ENCODE measurements around the gene TMEM256. TPM values are rescaled to one million over a fixed set of nuclear protein-coding genes. Genes with fewer than 3 reads are reported as not detected.

Gene TMEM256
- total and polyA plus RNA-seq, 2 of the 8 experiments (the other 6 are each of a cell fraction or from before 2014, with no cell fraction given): 97.0 to 350 TPM

DNA sequence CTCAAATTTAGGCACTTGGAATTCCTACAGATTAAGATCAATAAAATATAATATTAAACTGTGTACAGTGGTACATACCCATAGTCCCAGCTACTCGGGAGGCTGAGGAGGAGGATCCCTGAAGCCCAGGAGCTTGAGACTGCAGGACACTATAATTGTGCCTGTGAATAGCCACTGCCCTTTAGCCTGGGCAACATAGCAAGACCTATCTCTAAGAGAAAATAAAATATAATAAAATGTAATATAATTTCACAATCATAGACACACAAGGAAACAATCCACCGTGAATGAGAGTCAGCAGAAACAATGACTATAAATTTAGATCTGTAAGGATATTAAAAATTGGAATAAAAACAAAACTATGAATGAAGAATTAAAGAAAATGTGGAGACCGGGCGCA is 33.0 kb downstream of the TMEM256 start:
- H3K4me1 ChIP-seq (replicated peaks in 1 of 4; ENCODE audit: control insufficient read depth in 3 of 4, insufficient read depth in 4 of 4, low read length in 3 of 4): peaks cover 0 to 11% (median 4%) of the 10 kb centered on the region in 4 experiments; a peak in 5 of 7 replicates
- no peak overlapping the region for H2BK15ac ChIP-seq (ENCODE audit: low read length)
- no peaks in the 10 kb centered on the region for H3K27me3 ChIP-seq (replicated peaks in 1 of 4; ENCODE audit: control insufficient read depth in 3 of 4, extremely low read depth in 1 of 4, insufficient read depth in 3 of 4, low read length in 3 of 4)
- POLR2A ChIA-PET (ENCODE audit: partially characterized antibody): interaction anchor here (1.1 kb wide), 2 partner anchors 10 to 12 kb away, joined by 3 to 4 read pairs; no protein-coding TSS in a partner anchor
- no peak overlapping the region for H3K4me3 ChIP-seq (ENCODE audit: extremely low read depth in 1 of 4, insufficient read depth in 2 of 4, low read depth in 3 of 4, low read length in 4 of 4)
- no peak overlapping the region for H4K91ac ChIP-seq (replicated peaks; ENCODE audit: insufficient read length, low read length)
- no peak overlapping the region for H4K5ac ChIP-seq (ENCODE audit: insufficient read length, low read depth, low read length)
- H2BK120ac ChIP-seq (replicated peaks; ENCODE audit: low read depth, low read length): no peak overlapping the region
- FAIRE-seq (no peak), DNase-seq (ENCODE audit: low read depth in 1 of 2, low spot score in 2 of 2) (no peak)
- H3K4me2 ChIP-seq (ENCODE audit: insufficient read depth in 1 of 2, low read depth in 2 of 2, low read length in 2 of 2): no peak overlapping the region
- no peak overlapping the region for H2BK12ac ChIP-seq (ENCODE audit: low read depth, low read length)
- no peaks in the 10 kb centered on the region for H3K36me3 ChIP-seq (ENCODE audit: control insufficient read depth in 2 of 4, insufficient read depth in 4 of 4, low read length in 3 of 4)
- H3K56ac ChIP-seq (replicated peaks; ENCODE audit: insufficient read length, low read depth, low read length): no peak overlapping the region
- H3K79me1 ChIP-seq (ENCODE audit: low read depth, low read length): no peaks in the 10 kb centered on the region
- H3K4ac ChIP-seq (replicated peaks; ENCODE audit: insufficient read length, low read depth, low read length): no peak overlapping the region
- H3K27ac ChIP-seq (ENCODE audit: low read depth, low read length): no peak overlapping the region
- no peak overlapping the region for H2AK5ac ChIP-seq (ENCODE audit: low read depth, low read length)
- H3K18ac ChIP-seq (ENCODE audit: extremely low read depth, low read length): no peak overlapping the region
- H4K8ac ChIP-seq (ENCODE audit: extremely low read depth, insufficient read depth, low read length): no peak overlapping the region
- 92% methylated on average over 4 of the region's 4 CpGs; no CpG with 5 or more reads in 1 of the 2 experiments for WGBS, 2 experiments (ENCODE audit: extremely low coverage in 1 of 2, insufficient coverage in 1 of 2, insufficient read length in 1 of 2, insufficient replicate concordance in 2 of 2, low coverage in 1 of 2, low lambda C conversion rate in 2 of 2, missing lambda C conversion rate in 1 of 2)
- CTCF ChIA-PET (ENCODE audit: partially characterized antibody): interaction anchor here (0.7 to 2.5 kb wide), 8 partner anchors 10 to 190 kb away, joined by 3 to 9 read pairs (median 4); no protein-coding TSS in a partner anchor
- H4K20me1 ChIP-seq (replicated peaks in 1 of 2; ENCODE audit: control insufficient read depth in 1 of 2, insufficient read depth in 2 of 2, low read length in 2 of 2): no peaks in the 10 kb centered on the region
- no peaks in the 10 kb centered on the region for H3K9me3 ChIP-seq (ENCODE audit: insufficient read depth in 2 of 2, low read depth in 1 of 2, low read length in 1 of 2)
- no peaks in the 10 kb centered on the region for H3K79me2 ChIP-seq (ENCODE audit: control insufficient read depth in 1 of 2, insufficient read depth in 2 of 2, low read length in 2 of 2)
- no peak overlapping the region for H3K9ac ChIP-seq (replicated peaks in 1 of 4; ENCODE audit: extremely low read depth in 1 of 4, low read depth in 3 of 4, low read length in 3 of 4)
- no peak overlapping the region for H3K23ac ChIP-seq (ENCODE audit: insufficient read length)
- H3K14ac ChIP-seq (ENCODE audit: insufficient read length): no peak overlapping the region
- no peak overlapping the region for H2BK20ac ChIP-seq (ENCODE audit: low read length)
- no peak overlapping the region for H2BK5ac ChIP-seq (ENCODE audit: low read depth, low read length)
- H3K23me2 ChIP-seq (ENCODE audit: low read depth, low read length): no peaks in the 10 kb centered on the region
- no peak overlapping the region for H2AFZ ChIP-seq (ENCODE audit: low read length)
- no peak for TF ChIP-seq TEAD4 (IDR thresholded peaks at IDR 0.05; ENCODE audit: low read depth, low read length)
- TF ChIP-seq CBX8 (IDR thresholded peaks at IDR 0.05; ENCODE audit: borderline replicate concordance, low read depth, low read length): no peak
- TF ChIP-seq EGR1 (IDR thresholded peaks at IDR 0.05; ENCODE audit: borderline replicate concordance, low read depth, low read length): no peak
- no peak for TF ChIP-seq RXRA (IDR thresholded peaks at IDR 0.05; ENCODE audit: insufficient read depth, low read depth, low read length)
- TF ChIP-seq SIX5 (IDR thresholded peaks at IDR 0.05; ENCODE audit: low read depth, low read length): no peak
- no peak for TF ChIP-seq SIN3A (conservative IDR thresholded peaks at IDR 0.05 in 1 of 2, IDR thresholded peaks at IDR 0.05 in 1 of 2; ENCODE audit: low read depth in 1 of 2, low read length in 2 of 2)
- TF ChIP-seq EP300 (IDR thresholded peaks at IDR 0.05; ENCODE audit: borderline replicate concordance in 1 of 2, low read depth in 2 of 2, low read length in 2 of 2): no peak
- no peak for TF ChIP-seq RBBP5 (IDR thresholded peaks at IDR 0.05; ENCODE audit: borderline replicate concordance, low read depth, low read length)
- no peak for TF ChIP-seq TBP (IDR thresholded peaks at IDR 0.05; ENCODE audit: low read depth, low read length)
- no peak for TF ChIP-seq ASH2L (IDR thresholded peaks at IDR 0.05; ENCODE audit: low read length)
- no peak for TF ChIP-seq FOSL1 (IDR thresholded peaks at IDR 0.05; ENCODE audit: insufficient read depth, low read depth, low read length)
- no peak for TF ChIP-seq SP1 (IDR thresholded peaks at IDR 0.05; ENCODE audit: low read depth, low read length)
- TF ChIP-seq PHF8 (conservative IDR thresholded peaks at IDR 0.05; ENCODE audit: low read depth, low read length): no peak
- TF ChIP-seq BACH1 (IDR thresholded peaks at IDR 0.05; ENCODE audit: low read length): no peak
- TF ChIP-seq SP4 (IDR thresholded peaks at IDR 0.05; ENCODE audit: low read length): no peak

All from H1 (cell line).